GM23338 (cell line): ENCODE results near the gene TNKS2. TPM values are rescaled to one million over a fixed set of nuclear protein-coding genes. Genes with fewer than 3 reads are reported as not detected.

ENCODE experiments used
- ATAC-seq: fragments of 200-7000 bp; cut with Tn5 transposase; 3 replicates; pipeline ENCODE4 v1.9.1; 2020
- DNase-seq: peaks from one replicate; pipeline ENCODE4 v3.0.0-alpha.2; 2015; ENCODE audit warnings: low spot score
- H2AFZ ChIP-seq: fragments of 200-600 bp; sonication (generic); 2 replicates; pipeline ENCODE4 v1.8.0; 2016; ENCODE audit warnings: antibody characterized with exemption, mild to moderate bottlenecking, moderate library complexity
- H3F3A ChIP-seq: fragments of 200-600 bp; sonication (generic); replicated peaks from 2 replicates; pipeline ENCODE4 v1.8.0; 2017; ENCODE audit warnings: antibody characterized with exemption, mixed run types, low read depth
- H3K27ac ChIP-seq: fragments of 200-600 bp; sonication (generic); 2 replicates; pipeline ENCODE4 v1.6.1; 2016; ENCODE audit warnings: low read depth
- H3K27me3 ChIP-seq: fragments of 200-600 bp; sonication (generic); 2 replicates; pipeline ENCODE4 v1.8.0; 2016; ENCODE audit warnings: mild to moderate bottlenecking, mixed run types, moderate library complexity; ENCODE audit not compliant: insufficient read depth
- H3K36me3 ChIP-seq: fragments of 200-600 bp; sonication (generic); 2 replicates; pipeline ENCODE4 v1.8.0; 2016; ENCODE audit warnings: mild to moderate bottlenecking; ENCODE audit not compliant: insufficient read depth
- H3K4me1 ChIP-seq: fragments of 200-600 bp; sonication (generic); 2 replicates; pipeline ENCODE4 v1.8.0; 2016; ENCODE audit warnings: mild to moderate bottlenecking, moderate library complexity; ENCODE audit not compliant: insufficient read depth
- H3K4me2 ChIP-seq: fragments of 200-600 bp; sonication (generic); 2 replicates; pipeline ENCODE4 v1.7.1; 2017; ENCODE audit warnings: mixed run types
- H3K4me3 ChIP-seq: fragments of 200-600 bp; sonication (generic); 2 replicates; pipeline ENCODE4 v1.6.1; 2016; ENCODE audit warnings: mixed run types
- H3K79me2 ChIP-seq: fragments of 200-600 bp; sonication (generic); replicated peaks from 2 replicates; pipeline ENCODE4 v1.8.0; 2017; ENCODE audit warnings: mild to moderate bottlenecking; ENCODE audit not compliant: insufficient read depth
- H3K9me2 ChIP-seq: fragments of 200-600 bp; sonication (generic); 2 replicates; pipeline ENCODE4 v1.8.0; 2017; ENCODE audit not compliant: insufficient read depth
- H4K20me1 ChIP-seq: fragments of 200-600 bp; sonication (generic); replicated peaks from 2 replicates; pipeline ENCODE4 v1.8.0; 2017; ENCODE audit warnings: mild to moderate bottlenecking; ENCODE audit not compliant: insufficient read depth
- H3K27ac Mint-ChIP-seq: 2 replicates; pipeline ENCODE4 v1.8.0; 2020; ENCODE audit warnings: inconsistent platforms, mild to moderate bottlenecking, moderate library complexity, mixed read lengths
- H3K27me3 Mint-ChIP-seq: 3 replicates; pipeline ENCODE4 v1.8.0; 2022; ENCODE audit warnings: low read depth, mild to moderate bottlenecking, moderate library complexity, mixed read lengths, inconsistent platforms; ENCODE audit not compliant: insufficient read depth, poor library complexity
- H3K36me3 Mint-ChIP-seq: 3 replicates; pipeline ENCODE4 v1.8.0; 2021; ENCODE audit warnings: low read depth, mild to moderate bottlenecking, inconsistent platforms, moderate library complexity, mixed read lengths
- H3K4me1 Mint-ChIP-seq: 3 replicates; pipeline ENCODE4 v1.8.0; 2020; ENCODE audit warnings: mild to moderate bottlenecking, inconsistent platforms, mixed read lengths
- H3K4me3 Mint-ChIP-seq: 3 replicates; pipeline ENCODE4 v1.8.0; 2021; ENCODE audit warnings: moderate library complexity, mild to moderate bottlenecking, inconsistent platforms, mixed read lengths
- H3K9me3 Mint-ChIP-seq: 3 replicates; pipeline ENCODE4 v1.8.0; 2020; ENCODE audit warnings: moderate library complexity, mild to moderate bottlenecking, inconsistent platforms, mixed read lengths
- CREB1 ChIP-seq: fragments of 250-450 bp; sonication (Bioruptor Pico); IDR thresholded peaks from 2 replicates; pipeline ENCODE4 v1.5.0; 2020; ENCODE audit warnings: low read depth, mild to moderate bottlenecking, moderate library complexity
- EZH2phosphoT487 ChIP-seq: fragments of 200-600 bp; sonication (generic); IDR thresholded peaks from one replicate; pipeline ENCODE4 v1.8.1; 2018; ENCODE audit warnings: antibody characterized with exemption; ENCODE audit not compliant: unreplicated experiment
- NANOG ChIP-seq: IDR thresholded peaks from 2 replicates; pipeline ENCODE4 v1.6.1; 2016; ENCODE audit warnings: antibody characterized with exemption, borderline replicate concordance
- STAT1 ChIP-seq: IDR thresholded peaks from one replicate; pipeline ENCODE4 v1.6.1; 2016; ENCODE audit warnings: antibody characterized with exemption; ENCODE audit not compliant: unreplicated experiment
- ZNF114 ChIP-seq: fragments of 250-450 bp; sonication (Bioruptor Pico); IDR thresholded peaks from 2 replicates; pipeline ENCODE4 v1.5.0; 2020; ENCODE audit warnings: mild to moderate bottlenecking, moderate library complexity
- ZNF331 ChIP-seq: fragments of 250-450 bp; sonication (Bioruptor Pico); IDR thresholded peaks from 2 replicates; pipeline ENCODE4 v1.5.0; 2020; ENCODE audit warnings: low read depth, mild to moderate bottlenecking, moderate library complexity
- polyA plus RNA-seq: library from polyadenylated mRNA; unstranded; fragments of >200 nt; fragmentation: Nextera tagmentation; extraction: Ambion mirVana; gene quantifications from 2 replicates; pipeline ENCODE4 v1.2.1, GENCODE V29; 2016
- total RNA-seq: library from RNA; depleted of rRNA; stranded (reverse); fragments of >200 nt; shearing (Covaris generic); gene quantifications from 2 replicates; pipeline ENCODE4 v1.2.3, GENCODE V29; 2014
- TF ChIP-seq, protein P1 (sequence below): fragments of 250-450 bp; sonication (Bioruptor Pico); IDR thresholded peaks from 2 replicates; pipeline ENCODE4 v1.5.0; 2020; ENCODE audit warnings: mild to moderate bottlenecking, moderate library complexity

The TNKS2 gene
- total and polyA plus RNA-seq, 2 experiments from 2014 or later: 23.5 to 85.5 TPM

DNA sequence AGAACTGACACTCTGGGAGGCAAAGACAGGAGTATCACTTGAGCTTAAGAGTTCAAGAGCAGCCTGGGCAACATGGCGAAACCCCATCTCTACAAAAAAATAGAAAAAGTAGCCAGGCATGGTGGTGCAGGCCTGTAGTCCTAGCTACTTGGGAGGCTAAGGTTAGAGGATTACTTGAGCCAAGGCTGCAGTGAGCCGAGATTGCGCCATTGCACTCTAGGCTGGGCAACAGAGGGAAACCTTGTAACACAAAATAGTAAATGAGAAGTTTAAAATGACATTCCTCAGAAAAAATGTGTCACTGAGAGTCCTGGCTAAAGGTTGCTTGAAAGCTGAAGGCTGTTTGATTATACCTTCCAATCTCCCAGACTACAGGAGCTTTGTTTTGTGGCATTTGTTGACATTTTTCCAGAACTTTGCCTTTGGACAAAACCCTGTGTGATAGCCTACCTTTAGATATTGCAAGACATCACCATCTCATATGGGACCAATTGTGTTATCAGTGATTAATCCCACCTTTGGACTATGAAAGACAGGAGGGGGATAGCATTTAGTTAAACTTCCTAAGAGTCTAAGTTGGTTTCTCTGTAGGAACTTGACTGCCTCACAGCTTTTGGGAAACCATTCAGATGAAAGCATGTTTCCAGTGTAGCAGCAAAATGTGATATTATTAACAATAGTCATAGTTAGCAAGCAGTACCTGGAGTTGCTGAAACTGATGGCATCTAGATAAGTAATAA, 5.3 kb downstream of the TNKS2 start:
- peaks cover 16% of the 10 kb centered on the region for H3K4me1 Mint-ChIP-seq
- H3K36me3 Mint-ChIP-seq: peaks cover 42% of the 10 kb centered on the region
- H3K9me3 Mint-ChIP-seq: no peaks in the 10 kb centered on the region
- Histone ChIP-seq H3K79me2 (peaks cover 100% of the 10 kb centered on the region), H3K4me1 (peaks cover 15% of the 10 kb centered on the region), H3K27ac (peak overlapping the region; percentile 43), H3K27me3 (no peaks in the 10 kb centered on the region), H4K20me1 (peaks cover 74% of the 10 kb centered on the region), H3K9me2 (no peaks in the 10 kb centered on the region), H3F3A (0 out of 2 replicates have a peak, but pooled peaks cover 7% of the 10 kb centered on the region), H3K4me2 (no peak overlapping the region), H3K36me3 (peaks cover 5% of the 10 kb centered on the region; the same call in 1 of the 2 replicates), H2AFZ (no peak overlapping the region), H3K4me3 (no peak overlapping the region)
- no peak for ATAC-seq
- H3K4me3 Mint-ChIP-seq: no peak overlapping the region
- no peak for DNase-seq
- TF ChIP-seq NANOG (no peak), STAT1 (no peak), ZNF331 (CRISPR knock-in tag) (no peak), ZNF114 (CRISPR knock-in tag) (no peak)
- no peak overlapping the region for H3K27ac Mint-ChIP-seq
- H3K27me3 Mint-ChIP-seq: peaks cover 3% of the 10 kb centered on the region

DNA sequence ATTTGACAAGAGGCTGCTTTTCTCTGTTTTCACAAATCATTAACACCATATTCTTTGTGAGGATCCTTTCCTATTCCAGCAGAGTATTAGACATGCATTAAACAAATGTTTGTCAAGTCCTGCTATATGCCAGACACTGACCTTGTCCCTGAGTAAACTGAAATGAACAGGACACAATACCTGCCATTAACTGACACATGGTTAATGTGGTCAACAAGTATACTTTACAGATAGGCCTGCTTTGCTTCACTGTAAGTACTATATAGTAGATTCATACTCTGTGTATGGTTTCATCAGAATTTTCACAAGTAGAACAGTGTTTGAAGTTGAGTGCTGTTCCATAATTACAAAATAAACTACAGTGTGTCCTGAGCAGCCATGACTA, 5.9 kb downstream of the TNKS2 start:
- H3K36me3 ChIP-seq: peaks cover 5% of the 10 kb centered on the region; the same call in 1 of the 2 replicates
- H3K9me2 ChIP-seq: no peaks in the 10 kb centered on the region
- Mint-ChIP-seq H3K27me3 (no peaks in the 10 kb centered on the region), H3K36me3 (peaks cover 39% of the 10 kb centered on the region), H3K4me3 (no peak overlapping the region), H3K4me1 (peaks cover 16% of the 10 kb centered on the region), H3K9me3 (no peaks in the 10 kb centered on the region), H3K27ac (no peak overlapping the region)
- no peaks in the 10 kb centered on the region for H3K27me3 ChIP-seq
- peaks cover 15% of the 10 kb centered on the region for H3K4me1 ChIP-seq
- 0 out of 2 replicates have a peak, but pooled peaks cover 7% of the 10 kb centered on the region for H3F3A ChIP-seq
- ATAC-seq (no peak), DNase-seq (no peak)
- H3K4me3 ChIP-seq: no peak overlapping the region
- peak overlapping the region; percentile 75; the same call in 1 of the 2 replicates for H3K27ac ChIP-seq
- H3K4me2 ChIP-seq: no peak overlapping the region
- H3K79me2 ChIP-seq: peaks cover 100% of the 10 kb centered on the region
- TF ChIP-seq STAT1 (no peak), EZH2phosphoT487 (no peak), NANOG (no peak), CREB1 (CRISPR knock-in tag) (no peak)
- TF ChIP-seq, protein P1, sequence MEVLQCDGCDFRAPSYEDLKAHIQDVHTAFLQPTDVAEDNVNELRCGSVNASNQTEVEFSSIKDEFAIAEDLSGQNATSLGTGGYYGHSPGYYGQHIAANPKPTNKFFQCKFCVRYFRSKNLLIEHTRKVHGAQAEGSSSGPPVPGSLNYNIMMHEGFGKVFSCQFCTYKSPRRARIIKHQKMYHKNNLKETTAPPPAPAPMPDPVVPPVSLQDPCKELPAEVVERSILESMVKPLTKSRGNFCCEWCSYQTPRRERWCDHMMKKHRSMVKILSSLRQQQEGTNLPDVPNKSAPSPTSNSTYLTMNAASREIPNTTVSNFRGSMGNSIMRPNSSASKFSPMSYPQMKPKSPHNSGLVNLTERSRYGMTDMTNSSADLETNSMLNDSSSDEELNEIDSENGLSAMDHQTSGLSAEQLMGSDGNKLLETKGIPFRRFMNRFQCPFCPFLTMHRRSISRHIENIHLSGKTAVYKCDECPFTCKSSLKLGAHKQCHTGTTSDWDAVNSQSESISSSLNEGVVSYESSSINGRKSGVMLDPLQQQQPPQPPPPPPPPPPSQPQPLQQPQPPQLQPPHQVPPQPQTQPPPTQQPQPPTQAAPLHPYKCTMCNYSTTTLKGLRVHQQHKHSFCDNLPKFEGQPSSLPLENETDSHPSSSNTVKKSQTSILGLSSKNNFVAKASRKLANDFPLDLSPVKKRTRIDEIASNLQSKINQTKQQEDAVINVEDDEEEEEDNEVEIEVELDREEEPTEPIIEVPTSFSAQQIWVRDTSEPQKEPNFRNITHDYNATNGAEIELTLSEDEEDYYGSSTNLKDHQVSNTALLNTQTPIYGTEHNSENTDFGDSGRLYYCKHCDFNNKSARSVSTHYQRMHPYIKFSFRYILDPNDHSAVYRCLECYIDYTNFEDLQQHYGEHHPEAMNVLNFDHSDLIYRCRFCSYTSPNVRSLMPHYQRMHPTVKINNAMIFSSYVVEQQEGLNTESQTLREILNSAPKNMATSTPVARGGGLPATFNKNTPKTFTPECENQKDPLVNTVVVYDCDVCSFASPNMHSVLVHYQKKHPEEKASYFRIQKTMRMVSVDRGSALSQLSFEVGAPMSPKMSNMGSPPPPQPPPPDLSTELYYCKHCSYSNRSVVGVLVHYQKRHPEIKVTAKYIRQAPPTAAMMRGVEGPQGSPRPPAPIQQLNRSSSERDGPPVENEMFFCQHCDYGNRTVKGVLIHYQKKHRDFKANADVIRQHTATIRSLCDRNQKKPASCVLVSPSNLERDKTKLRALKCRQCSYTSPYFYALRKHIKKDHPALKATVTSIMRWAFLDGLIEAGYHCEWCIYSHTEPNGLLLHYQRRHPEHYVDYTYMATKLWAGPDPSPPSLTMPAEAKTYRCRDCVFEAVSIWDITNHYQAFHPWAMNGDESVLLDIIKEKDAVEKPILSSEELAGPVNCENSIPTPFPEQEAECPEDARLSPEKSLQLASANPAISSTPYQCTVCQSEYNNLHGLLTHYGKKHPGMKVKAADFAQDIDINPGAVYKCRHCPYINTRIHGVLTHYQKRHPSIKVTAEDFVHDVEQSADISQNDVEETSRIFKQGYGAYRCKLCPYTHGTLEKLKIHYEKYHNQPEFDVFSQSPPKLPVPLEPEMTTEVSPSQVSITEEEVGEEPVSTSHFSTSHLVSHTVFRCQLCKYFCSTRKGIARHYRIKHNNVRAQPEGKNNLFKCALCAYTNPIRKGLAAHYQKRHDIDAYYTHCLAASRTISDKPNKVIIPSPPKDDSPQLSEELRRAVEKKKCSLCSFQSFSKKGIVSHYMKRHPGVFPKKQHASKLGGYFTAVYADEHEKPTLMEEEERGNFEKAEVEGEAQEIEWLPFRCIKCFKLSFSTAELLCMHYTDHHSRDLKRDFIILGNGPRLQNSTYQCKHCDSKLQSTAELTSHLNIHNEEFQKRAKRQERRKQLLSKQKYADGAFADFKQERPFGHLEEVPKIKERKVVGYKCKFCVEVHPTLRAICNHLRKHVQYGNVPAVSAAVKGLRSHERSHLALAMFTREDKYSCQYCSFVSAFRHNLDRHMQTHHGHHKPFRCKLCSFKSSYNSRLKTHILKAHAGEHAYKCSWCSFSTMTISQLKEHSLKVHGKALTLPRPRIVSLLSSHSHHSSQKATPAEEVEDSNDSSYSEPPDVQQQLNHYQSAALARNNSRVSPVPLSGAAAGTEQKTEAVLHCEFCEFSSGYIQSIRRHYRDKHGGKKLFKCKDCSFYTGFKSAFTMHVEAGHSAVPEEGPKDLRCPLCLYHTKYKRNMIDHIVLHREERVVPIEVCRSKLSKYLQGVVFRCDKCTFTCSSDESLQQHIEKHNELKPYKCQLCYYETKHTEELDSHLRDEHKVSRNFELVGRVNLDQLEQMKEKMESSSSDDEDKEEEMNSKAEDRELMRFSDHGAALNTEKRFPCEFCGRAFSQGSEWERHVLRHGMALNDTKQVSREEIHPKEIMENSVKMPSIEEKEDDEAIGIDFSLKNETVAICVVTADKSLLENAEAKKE (CRISPR knock-in tag): no peak
- no peak overlapping the region for H2AFZ ChIP-seq
- H4K20me1 ChIP-seq: peaks cover 80% of the 10 kb centered on the region
